ENCODE data around the gene CELF2.

The CELF2 gene

DNA sequence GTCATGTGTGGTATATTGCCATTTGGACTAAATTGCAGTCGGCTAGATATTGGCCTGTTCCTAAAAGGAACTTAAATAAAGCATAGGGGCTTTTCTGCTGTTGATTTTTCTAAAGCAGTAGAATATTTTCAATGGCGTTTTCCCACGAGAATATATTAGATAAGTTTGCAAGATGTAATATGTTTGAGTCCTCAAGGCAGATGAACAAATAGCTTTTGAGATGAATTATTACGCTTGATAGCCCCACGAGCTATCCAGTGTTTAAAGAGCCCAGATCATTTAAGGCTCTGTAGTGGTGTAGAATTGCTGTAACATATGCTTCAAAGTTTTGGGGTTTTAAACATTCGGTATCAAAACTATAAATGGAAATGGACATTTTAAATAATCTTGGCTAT lies 2.9 kb downstream of the CELF2 start:
- H3K4me3 ChIP-seq (ENCODE audit: low read depth, low read length), result no peak overlapping the region
- TF ChIP-seq, protein P1, sequence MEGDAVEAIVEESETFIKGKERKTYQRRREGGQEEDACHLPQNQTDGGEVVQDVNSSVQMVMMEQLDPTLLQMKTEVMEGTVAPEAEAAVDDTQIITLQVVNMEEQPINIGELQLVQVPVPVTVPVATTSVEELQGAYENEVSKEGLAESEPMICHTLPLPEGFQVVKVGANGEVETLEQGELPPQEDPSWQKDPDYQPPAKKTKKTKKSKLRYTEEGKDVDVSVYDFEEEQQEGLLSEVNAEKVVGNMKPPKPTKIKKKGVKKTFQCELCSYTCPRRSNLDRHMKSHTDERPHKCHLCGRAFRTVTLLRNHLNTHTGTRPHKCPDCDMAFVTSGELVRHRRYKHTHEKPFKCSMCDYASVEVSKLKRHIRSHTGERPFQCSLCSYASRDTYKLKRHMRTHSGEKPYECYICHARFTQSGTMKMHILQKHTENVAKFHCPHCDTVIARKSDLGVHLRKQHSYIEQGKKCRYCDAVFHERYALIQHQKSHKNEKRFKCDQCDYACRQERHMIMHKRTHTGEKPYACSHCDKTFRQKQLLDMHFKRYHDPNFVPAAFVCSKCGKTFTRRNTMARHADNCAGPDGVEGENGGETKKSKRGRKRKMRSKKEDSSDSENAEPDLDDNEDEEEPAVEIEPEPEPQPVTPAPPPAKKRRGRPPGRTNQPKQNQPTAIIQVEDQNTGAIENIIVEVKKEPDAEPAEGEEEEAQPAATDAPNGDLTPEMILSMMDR (IDR thresholded peaks at IDR 0.05; ENCODE audit: low read depth, low read length), result no peak
- no peak for DNase-seq (ENCODE audit: low read depth, low spot score)
- in situ Hi-C loops (cut with HindIII; ENCODE audit: low sequenced_read_pairs), result no loop called here

DNA sequence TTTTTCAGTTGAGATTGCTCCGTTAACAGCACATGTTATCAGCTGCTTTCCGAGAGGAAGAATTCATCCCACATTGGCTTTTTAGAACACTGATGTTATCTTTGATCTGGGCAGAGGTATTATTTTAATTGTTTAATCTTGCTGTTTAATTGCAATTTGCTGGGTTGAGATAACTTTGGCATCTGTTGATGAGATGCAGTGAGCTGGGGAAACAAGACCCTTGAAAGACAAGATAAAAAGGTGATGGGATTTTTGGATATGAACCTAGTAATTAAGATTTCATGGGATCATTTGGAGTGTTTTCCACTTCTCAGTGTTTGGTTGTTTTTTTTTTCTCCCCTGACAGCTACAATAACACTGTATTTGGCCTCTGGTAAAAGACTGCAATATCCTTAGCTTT lies 4.5 kb downstream of the CELF2 start:
- H3K4me3 ChIP-seq (ENCODE audit: low read depth, low read length), result no peak overlapping the region
- in situ Hi-C loops (cut with HindIII; ENCODE audit: low sequenced_read_pairs), result no loop called here
- TF ChIP-seq, protein P1 (IDR thresholded peaks at IDR 0.05; ENCODE audit: low read depth, low read length), result no peak
- no peak for DNase-seq (ENCODE audit: low read depth, low spot score)

DNA sequence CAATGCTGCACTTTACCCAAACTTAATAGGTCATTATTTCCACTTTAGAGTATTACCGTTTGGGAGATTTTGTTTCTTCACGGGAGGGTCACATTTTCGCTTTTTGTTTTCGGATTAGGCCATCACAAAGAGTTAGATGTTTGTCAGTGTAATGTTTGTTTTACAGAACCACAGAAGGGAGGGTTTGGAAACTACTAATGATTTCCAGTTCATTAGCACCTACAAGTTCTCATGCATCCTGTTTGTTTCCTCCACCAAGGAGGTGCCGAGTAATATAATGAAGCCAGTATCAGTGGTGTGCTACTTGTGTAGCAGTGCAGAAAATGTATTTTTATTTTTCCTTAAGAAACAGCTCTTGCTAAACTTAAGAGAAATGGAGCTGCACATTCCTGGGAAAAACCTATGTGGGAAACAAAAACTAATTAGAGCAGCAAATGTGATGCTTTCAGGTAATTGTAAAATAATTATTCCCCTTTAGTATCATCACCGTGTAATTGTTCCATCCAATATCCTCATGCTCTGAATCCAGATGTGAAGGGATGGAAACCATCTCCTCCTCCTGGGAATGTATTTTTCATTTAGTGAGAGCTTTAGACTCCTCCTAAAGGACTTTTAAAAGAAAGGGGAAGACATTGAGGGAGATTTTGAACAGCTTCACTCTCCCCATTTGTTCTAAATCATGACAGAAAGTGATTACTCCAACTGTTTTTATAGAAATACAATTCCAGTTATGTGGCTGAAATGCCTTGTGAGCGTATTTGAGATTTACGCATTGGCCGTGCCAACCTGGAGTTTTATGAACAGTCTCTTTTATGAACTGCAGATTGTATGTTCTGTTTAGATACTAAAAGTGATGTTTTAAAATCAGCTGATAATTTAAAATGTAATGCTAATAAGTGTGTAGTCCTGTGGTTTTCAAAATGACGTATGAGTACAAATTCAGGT lies 5.6 kb downstream of the CELF2 start:
- TF ChIP-seq, protein P1 (IDR thresholded peaks at IDR 0.05; ENCODE audit: low read depth, low read length), result no peak
- DNase-seq (ENCODE audit: low read depth, low spot score), result no peak
- H3K4me3 ChIP-seq (ENCODE audit: low read depth, low read length), result no peak overlapping the region
- in situ Hi-C loops (cut with HindIII; ENCODE audit: low sequenced_read_pairs), result no loop called here

DNA sequence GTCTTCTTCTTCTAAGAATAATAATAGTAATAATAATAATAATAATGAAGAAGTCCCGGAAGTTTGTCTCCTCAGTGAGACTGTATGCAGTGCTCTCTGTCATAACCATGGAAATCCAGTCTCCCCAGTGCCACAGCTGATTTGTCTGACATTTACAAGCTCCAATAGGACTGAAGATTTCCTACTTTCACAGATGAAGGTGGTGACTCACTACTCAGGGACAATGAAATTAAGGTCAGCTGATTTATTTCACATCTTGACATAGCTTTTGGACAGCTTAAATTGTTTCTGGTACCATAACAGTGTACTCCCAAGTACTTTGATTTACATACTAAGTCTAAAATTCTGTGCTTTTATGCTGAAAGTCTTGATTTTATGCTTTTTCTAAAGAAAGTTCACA lies 6.9 kb downstream of the CELF2 start:
- H3K4me3 ChIP-seq (ENCODE audit: low read depth, low read length), result no peak overlapping the region
- in situ Hi-C loops (cut with HindIII; ENCODE audit: low sequenced_read_pairs), result no loop called here
- TF ChIP-seq, protein P1 (IDR thresholded peaks at IDR 0.05; ENCODE audit: low read depth, low read length), result no peak
- DNase-seq (ENCODE audit: low read depth, low spot score), result no peak

DNA sequence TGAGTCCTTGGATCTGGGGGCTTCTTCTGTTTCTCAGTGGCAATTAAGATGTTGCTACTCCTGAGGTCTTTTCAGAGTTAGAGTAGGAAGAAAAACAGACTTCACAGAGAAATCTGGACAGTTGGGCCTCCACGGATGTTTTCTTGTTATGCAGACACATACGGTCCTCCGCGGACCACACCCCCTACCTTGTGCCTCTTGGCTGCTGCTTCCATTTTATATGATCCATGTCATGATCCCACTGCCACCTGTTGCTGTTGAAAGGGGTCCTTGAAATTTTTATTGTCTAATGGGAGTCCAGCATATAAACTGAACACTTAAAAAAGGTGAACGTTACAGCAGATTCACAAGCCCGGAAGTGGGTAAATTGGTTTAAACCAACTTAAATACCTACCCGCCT lies 8.3 kb downstream of the CELF2 start:
- in situ Hi-C loops (cut with HindIII; ENCODE audit: low sequenced_read_pairs), result no loop called here
- TF ChIP-seq, protein P1 (IDR thresholded peaks at IDR 0.05; ENCODE audit: low read depth, low read length), result no peak
- no peak overlapping the region for H3K4me3 ChIP-seq (ENCODE audit: low read depth, low read length)
- no peak for DNase-seq (ENCODE audit: low read depth, low spot score)

DNA sequence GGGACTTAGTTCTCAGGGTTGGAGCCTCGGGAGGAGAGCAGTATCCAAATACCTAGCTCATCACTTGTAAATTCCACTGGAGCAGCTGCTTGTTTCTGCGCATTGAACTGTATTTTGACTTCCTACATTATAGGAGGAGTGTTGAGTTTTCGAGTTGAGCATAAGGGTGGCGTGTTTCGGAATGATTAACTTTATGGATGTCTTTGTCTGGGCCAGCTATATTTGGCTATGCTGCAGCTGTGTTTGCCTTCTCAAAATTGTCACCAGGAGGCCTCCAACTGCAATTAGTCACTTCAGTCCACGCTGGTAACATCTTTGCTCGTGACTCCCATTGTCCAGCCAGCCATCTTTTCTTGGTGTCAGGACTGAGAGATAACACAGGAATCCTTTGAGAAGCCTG lies 9.1 kb downstream of the CELF2 start:
- no peak overlapping the region for H3K4me3 ChIP-seq (ENCODE audit: low read depth, low read length)
- no peak for DNase-seq (ENCODE audit: low read depth, low spot score)
- in situ Hi-C loops (cut with HindIII; ENCODE audit: low sequenced_read_pairs), result no loop called here
- TF ChIP-seq, protein P1 (IDR thresholded peaks at IDR 0.05; ENCODE audit: low read depth, low read length), result no peak

All from astrocyte of the spinal cord (primary cell).